ENCODE data around the gene CCDC158. TPM values are rescaled to one million over a fixed set of nuclear protein-coding genes. Genes with fewer than 3 reads are reported as not detected.

Gene CCDC158
- total RNA-seq, 4 donors from 2014 or later = not detected

GRCh38 chr4:76375703-76376102 is 45.2 kb downstream of the CCDC158 start:
- Histone ChIP-seq H3K27ac (no peak overlapping the region), H3K4me3 (no peak overlapping the region), H3K36me3 (no peaks in the 10 kb centered on the region), H3K9me3 (no peaks in the 10 kb centered on the region), H3K4me1 (peaks cover 0 to 7% (median 0%) of the 10 kb centered on the region in 4 donors), H3K27me3 (no peaks in the 10 kb centered on the region)
- no peak for TF ChIP-seq CTCF (IDR thresholded peaks at IDR 0.05)
- no peak for TF ChIP-seq POLR2A (IDR thresholded peaks at IDR 0.05)
- no peak for DNase-seq

- Histone ChIP-seq H3K4me1 (peaks cover 0 to 7% (median 0%) of the 10 kb centered on the region in 4 donors), H3K9me3 (no peaks in the 10 kb centered on the region), H3K27me3 (no peaks in the 10 kb centered on the region), H3K36me3 (no peaks in the 10 kb centered on the region), H3K27ac (no peak overlapping the region), H3K4me3 (no peak overlapping the region)
- no peak for DNase-seq
- TF ChIP-seq POLR2A (IDR thresholded peaks at IDR 0.05) (no peak), CTCF (IDR thresholded peaks at IDR 0.05) (no peak)
Measured at GRCh38 chr4:76374798-76375197, 46.1 kb downstream of the CCDC158 start.

GRCh38 chr4:76373919-76374552 is 46.9 kb downstream of the CCDC158 start:
- no peak for DNase-seq
- H3K27me3 ChIP-seq = no peaks in the 10 kb centered on the region
- H3K27ac ChIP-seq = no peak overlapping the region
- H3K36me3 ChIP-seq = no peaks in the 10 kb centered on the region
- no peak for TF ChIP-seq CTCF (IDR thresholded peaks at IDR 0.05)
- TF ChIP-seq POLR2A (IDR thresholded peaks at IDR 0.05) = no peak
- H3K9me3 ChIP-seq = no peaks in the 10 kb centered on the region
- peaks cover 0 to 7% (median 0%) of the 10 kb centered on the region in 4 donors for H3K4me1 ChIP-seq
- H3K4me3 ChIP-seq = no peak overlapping the region

- H3K27ac ChIP-seq = no peak overlapping the region
- DNase-seq = no peak
- TF ChIP-seq CTCF (IDR thresholded peaks at IDR 0.05) (no peak), POLR2A (IDR thresholded peaks at IDR 0.05) (no peak)
Measured at GRCh38 chr4:76366737-76367136, 54.2 kb downstream of the CCDC158 start.

GRCh38 chr4:76365636-76366035 is 55.3 kb downstream of the CCDC158 start:
- no peak overlapping the region for H3K27ac ChIP-seq
- no peak for TF ChIP-seq POLR2A (IDR thresholded peaks at IDR 0.05)
- TF ChIP-seq CTCF (IDR thresholded peaks at IDR 0.05) = no peak
- H3K4me3 ChIP-seq = no peak overlapping the region
- no peaks in the 10 kb centered on the region for H3K4me1 ChIP-seq
- no peak for DNase-seq
- no peaks in the 10 kb centered on the region for H3K27me3 ChIP-seq
- no peaks in the 10 kb centered on the region for H3K9me3 ChIP-seq
- no peaks in the 10 kb centered on the region for H3K36me3 ChIP-seq

More at GRCh38 chr4:76366737-76367136, 54.2 kb downstream of the CCDC158 start:
- Histone ChIP-seq H3K4me3 (no peak overlapping the region), H3K9me3 (no peaks in the 10 kb centered on the region), H3K4me1 (no peaks in the 10 kb centered on the region), H3K27me3 (no peaks in the 10 kb centered on the region), H3K36me3 (no peaks in the 10 kb centered on the region)

Data from Peyer's patch (tissue), 4 donors.